ENCODE data around the gene BCL2L15.
A peak's percentile ranks its signal among the peaks of the same experiment; 100 is the strongest.

The BCL2L15 gene

DNA sequence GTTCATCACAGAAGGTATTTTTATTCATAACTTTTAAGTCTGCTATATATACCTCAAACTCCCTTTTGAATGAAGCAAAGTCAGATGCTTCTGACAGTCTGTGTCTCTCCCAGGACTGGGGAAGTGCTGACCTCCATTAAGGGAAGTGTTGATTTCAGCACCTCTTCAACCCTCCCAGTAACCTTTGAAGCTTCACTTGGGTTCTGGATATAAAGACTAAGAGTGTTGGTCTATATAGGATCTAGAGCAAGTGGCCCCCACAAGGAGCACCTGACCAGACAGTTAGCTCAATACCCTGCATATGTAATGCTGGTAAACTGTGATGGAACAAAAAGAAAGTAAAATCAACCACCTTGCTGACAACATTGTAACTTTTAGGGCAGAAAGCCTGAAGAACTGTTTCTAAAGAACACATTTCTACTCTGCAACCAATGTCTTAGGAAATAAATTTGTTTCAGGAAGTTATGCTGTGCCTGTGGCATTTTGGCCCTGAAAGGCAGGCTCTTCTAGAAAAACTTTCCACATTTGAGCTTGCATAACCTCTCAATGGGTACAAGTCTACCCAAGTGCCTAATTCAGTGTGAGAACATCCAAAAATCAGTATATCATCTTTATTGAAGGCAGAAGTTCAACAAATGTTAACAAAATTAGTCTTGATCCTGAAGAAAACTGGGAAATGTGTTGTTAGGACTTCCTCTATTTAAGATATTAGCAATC, 15.0 kb downstream of the BCL2L15 start:
- Mint-ChIP-seq H3K36me3 (ENCODE audit: low read depth) (no peaks in the 10 kb centered on the region), H3K4me1 (ENCODE audit: low read depth) (peaks cover 47% of the 10 kb centered on the region), H3K4me3 (no peak overlapping the region), H3K27ac (peak overlapping the region; percentile 79), H3K9me3 (no peaks in the 10 kb centered on the region), H3K27me3 (no peaks in the 10 kb centered on the region)
- intact Hi-C loops (cut with micrococcal nuclease), result loop anchor here (2.0 kb wide), 1 partner anchor 16 kb away; no protein-coding TSS in a partner anchor

DNA sequence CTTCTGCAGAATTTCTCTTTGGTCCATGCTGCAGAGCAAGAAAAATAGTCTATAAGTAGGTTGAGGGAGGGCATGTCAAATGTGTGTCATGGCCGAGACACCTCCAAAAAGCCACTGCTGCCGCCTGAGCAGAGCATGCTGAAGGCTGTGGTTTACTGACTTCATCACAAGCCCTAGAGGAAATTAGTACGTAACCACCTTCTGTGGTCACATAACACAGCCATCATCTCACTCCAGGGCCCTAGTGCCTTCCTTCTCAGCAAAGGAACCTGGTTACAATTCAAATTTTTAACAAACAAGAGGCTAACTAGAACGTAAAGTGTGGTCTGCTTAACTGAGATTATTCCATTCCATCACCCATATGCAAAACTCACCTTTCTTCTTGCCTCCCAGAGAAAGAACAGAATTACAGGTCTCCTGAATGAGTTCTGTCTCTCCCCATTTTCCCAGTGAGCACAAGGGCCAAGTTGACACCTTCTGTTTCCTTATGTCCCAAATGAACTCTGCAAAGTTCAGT, 15.7 kb downstream of the BCL2L15 start, which contains the start of gene PTPN22:
PTPN22 (minus strand) TSS at position 116 of the 517 bp plus-strand sequence.
- Mint-ChIP-seq H3K27me3 (no peaks in the 10 kb centered on the region), H3K36me3 (ENCODE audit: low read depth) (no peaks in the 10 kb centered on the region), H3K9me3 (no peaks in the 10 kb centered on the region), H3K4me1 (ENCODE audit: low read depth) (peaks cover 47% of the 10 kb centered on the region), H3K27ac (peak within 1 kb of the TSS; percentile 79), H3K4me3 (no peak within 1 kb of the TSS)
- intact Hi-C loops (cut with micrococcal nuclease), result loop anchor here (1.0 to 2.0 kb wide), 2 partner anchors 10 to 15 kb away; no protein-coding TSS in a partner anchor

DNA sequence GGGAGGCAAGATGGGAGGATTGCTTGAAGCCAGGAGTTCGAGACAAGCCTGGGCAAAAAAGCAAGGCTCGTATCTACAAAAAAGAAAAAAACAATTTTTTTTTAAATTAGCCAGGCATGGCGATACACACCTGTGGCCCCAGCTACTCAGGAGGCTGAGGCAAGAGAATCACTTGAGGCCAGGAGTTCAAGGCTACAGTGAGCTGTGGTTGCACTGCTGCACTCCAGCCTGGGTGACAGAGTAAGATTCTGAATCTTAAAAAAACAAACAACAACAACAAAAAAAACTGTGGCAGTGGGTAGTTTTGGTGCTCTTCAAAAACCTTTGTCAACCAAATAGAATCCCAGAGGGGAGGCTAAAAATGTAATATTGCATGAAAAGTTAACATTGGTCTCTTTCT, 16.6 kb downstream of the BCL2L15 start:
- Mint-ChIP-seq H3K4me1 (ENCODE audit: low read depth) (peaks cover 47% of the 10 kb centered on the region), H3K9me3 (no peaks in the 10 kb centered on the region), H3K36me3 (ENCODE audit: low read depth) (no peaks in the 10 kb centered on the region), H3K27ac (peak overlapping the region; percentile 79), H3K4me3 (no peak overlapping the region), H3K27me3 (no peaks in the 10 kb centered on the region)
- intact Hi-C loops (cut with micrococcal nuclease), result loop anchor here (1.0 kb wide), 1 partner anchor 9 kb away; no protein-coding TSS in a partner anchor

- H3K4me1 Mint-ChIP-seq (ENCODE audit: low read depth), result peaks cover 35% of the 10 kb centered on the region
- intact Hi-C loops (cut with micrococcal nuclease), result no loop called here
- H3K9me3 Mint-ChIP-seq, result no peaks in the 10 kb centered on the region
- peak overlapping the region; percentile 60 for H3K27ac Mint-ChIP-seq
- no peaks in the 10 kb centered on the region for H3K36me3 Mint-ChIP-seq (ENCODE audit: low read depth)
- no peaks in the 10 kb centered on the region for H3K27me3 Mint-ChIP-seq
- H3K4me3 Mint-ChIP-seq, result no peak overlapping the region
Observed at GRCh38 chr1:113868387-113869083, 18.8 kb downstream of the BCL2L15 start.

DNA sequence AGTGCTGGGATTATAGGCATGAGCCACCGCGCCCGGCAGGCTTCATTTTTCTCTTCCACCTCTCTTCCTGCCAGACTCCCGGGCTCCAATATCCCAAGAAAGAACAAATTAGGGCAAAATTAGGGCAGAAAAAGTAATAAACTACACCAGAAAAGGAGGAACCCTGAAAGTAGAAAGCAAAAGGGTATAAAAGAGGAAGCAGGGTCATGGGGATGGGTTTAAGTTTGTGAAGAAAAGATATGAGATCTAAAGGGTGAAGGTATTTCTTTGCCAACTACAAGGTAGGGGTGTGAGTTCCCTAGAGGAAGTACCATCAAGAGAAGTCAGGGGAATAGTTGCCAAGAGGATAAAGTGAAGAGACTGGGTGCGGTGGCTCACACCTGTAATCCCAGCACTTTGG, 25.7 kb downstream of the BCL2L15 start:
- peak overlapping the region; percentile 69 for H3K27ac Mint-ChIP-seq
- H3K4me1 Mint-ChIP-seq (ENCODE audit: low read depth), result peaks cover 54% of the 10 kb centered on the region
- no peaks in the 10 kb centered on the region for H3K27me3 Mint-ChIP-seq
- H3K36me3 Mint-ChIP-seq (ENCODE audit: low read depth), result no peaks in the 10 kb centered on the region
- no peak overlapping the region for H3K4me3 Mint-ChIP-seq
- H3K9me3 Mint-ChIP-seq, result no peaks in the 10 kb centered on the region
- intact Hi-C loops (cut with micrococcal nuclease), result loop anchor here (1.0 kb wide), 1 partner anchor 10 kb away; the partner anchor contains the start of gene PTPN22

- no peak overlapping the region for H3K4me3 Mint-ChIP-seq
- H3K27ac Mint-ChIP-seq, result peak overlapping the region; percentile 69
- intact Hi-C loops (cut with micrococcal nuclease), result loop anchor here (1.0 kb wide), 1 partner anchor 10 kb away; the partner anchor contains the start of gene PTPN22
- no peaks in the 10 kb centered on the region for H3K36me3 Mint-ChIP-seq (ENCODE audit: low read depth)
- H3K27me3 Mint-ChIP-seq, result no peaks in the 10 kb centered on the region
- H3K9me3 Mint-ChIP-seq, result no peaks in the 10 kb centered on the region
- H3K4me1 Mint-ChIP-seq (ENCODE audit: low read depth), result peaks cover 62% of the 10 kb centered on the region
Observed at GRCh38 chr1:113860891-113861290, 26.5 kb downstream of the BCL2L15 start.

DNA sequence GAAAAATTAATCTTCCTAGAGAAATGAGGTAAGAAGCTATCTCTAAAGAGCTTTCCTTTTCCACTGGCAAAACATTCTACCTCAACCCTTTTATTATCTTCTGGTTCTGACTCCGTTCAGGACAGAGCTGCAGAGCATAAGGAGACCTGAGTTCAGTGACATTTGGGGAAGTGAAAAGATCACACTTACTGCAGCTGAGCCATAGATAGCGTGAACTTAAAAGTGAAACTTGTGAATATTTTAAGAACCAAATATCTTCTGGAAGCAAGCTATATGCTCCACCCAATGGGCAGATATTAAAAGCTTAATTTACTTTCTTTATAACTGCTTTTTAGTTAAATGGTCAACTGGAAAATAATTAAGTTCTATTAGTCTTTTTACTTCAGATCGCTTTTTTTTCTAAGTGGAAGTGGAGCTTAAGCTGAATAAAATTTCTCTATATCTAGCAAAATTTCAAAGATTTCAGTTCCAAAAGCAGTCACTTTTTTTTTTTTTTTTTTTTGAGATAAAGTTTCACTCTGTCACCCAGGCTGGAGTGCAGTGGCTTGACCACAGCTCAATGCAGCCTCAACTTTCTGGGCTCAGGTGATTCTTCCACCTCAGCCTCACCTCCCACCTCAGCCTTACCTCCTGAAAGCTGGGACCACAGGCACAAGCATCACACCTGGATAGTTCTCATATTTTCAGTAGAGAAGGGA, 27.8 kb downstream of the BCL2L15 start:
- Mint-ChIP-seq H3K4me3 (peak overlapping the region; percentile 44), H3K27me3 (no peaks in the 10 kb centered on the region)
- intact Hi-C loops (cut with micrococcal nuclease), result loop anchor here (5.0 kb wide), 1 partner anchor 43 kb away; the partner anchor contains the start of gene AP4B1

DNA sequence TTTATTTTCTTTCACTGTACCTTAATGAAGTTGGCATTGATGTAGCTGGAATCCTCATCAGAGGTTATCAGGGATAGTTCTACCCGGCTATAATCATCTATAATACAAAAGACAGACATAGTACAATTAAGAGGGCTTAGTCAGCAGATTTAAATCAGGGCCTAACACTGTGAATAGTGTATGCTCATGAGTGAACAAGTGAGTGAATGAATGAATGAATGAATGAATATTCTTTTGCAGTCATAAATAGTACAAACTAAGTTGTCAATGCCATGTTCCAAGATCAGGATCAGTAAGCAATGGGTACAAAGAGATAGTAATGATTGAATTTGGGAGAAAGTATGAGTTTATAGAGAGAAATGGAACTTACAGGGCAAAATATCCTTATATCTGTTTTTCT, 28.4 kb downstream of the BCL2L15 start:
- Mint-ChIP-seq H3K27ac (peak overlapping the region; percentile 69), H3K27me3 (no peaks in the 10 kb centered on the region), H3K4me1 (ENCODE audit: low read depth) (peaks cover 70% of the 10 kb centered on the region), H3K4me3 (no peak overlapping the region), H3K9me3 (no peaks in the 10 kb centered on the region), H3K36me3 (ENCODE audit: low read depth) (no peaks in the 10 kb centered on the region)
- intact Hi-C loops (cut with micrococcal nuclease), result loop anchor here (5.0 kb wide), 1 partner anchor 43 kb away; the partner anchor contains the start of gene AP4B1

More for the DNA sequence above, 27.8 kb downstream of the BCL2L15 start:
- no peaks in the 10 kb centered on the region for H3K9me3 Mint-ChIP-seq
- H3K27ac Mint-ChIP-seq, result peak overlapping the region; percentile 69
- no peaks in the 10 kb centered on the region for H3K36me3 Mint-ChIP-seq (ENCODE audit: low read depth)
- peaks cover 65% of the 10 kb centered on the region for H3K4me1 Mint-ChIP-seq (ENCODE audit: low read depth)

- peaks cover 70% of the 10 kb centered on the region for H3K4me1 Mint-ChIP-seq (ENCODE audit: low read depth)
- no peaks in the 10 kb centered on the region for H3K36me3 Mint-ChIP-seq (ENCODE audit: low read depth)
- H3K4me3 Mint-ChIP-seq, result no peak overlapping the region
- H3K27ac Mint-ChIP-seq, result peak overlapping the region; percentile 69
- intact Hi-C loops (cut with micrococcal nuclease), result loop anchor here (5.0 kb wide), 1 partner anchor 44 kb away; the partner anchor contains the start of gene AP4B1
- H3K27me3 Mint-ChIP-seq, result no peaks in the 10 kb centered on the region
- no peaks in the 10 kb centered on the region for H3K9me3 Mint-ChIP-seq
Observed at GRCh38 chr1:113858418-113858817, 29.0 kb downstream of the BCL2L15 start.

GRCh38 chr1:113857776-113858175, 29.6 kb downstream of the BCL2L15 start:
- Mint-ChIP-seq H3K36me3 (ENCODE audit: low read depth) (no peaks in the 10 kb centered on the region), H3K4me3 (no peak overlapping the region), H3K9me3 (no peaks in the 10 kb centered on the region), H3K27ac (peak overlapping the region; percentile 69), H3K27me3 (no peaks in the 10 kb centered on the region), H3K4me1 (ENCODE audit: low read depth) (peaks cover 68% of the 10 kb centered on the region)
- intact Hi-C loops (cut with micrococcal nuclease), result loop anchor here (2.0 to 5.0 kb wide), 2 partner anchors 15 to 45 kb away; partner anchors contain the start of gene AP4B1

- Mint-ChIP-seq H3K36me3 (ENCODE audit: low read depth) (no peaks in the 10 kb centered on the region), H3K27me3 (no peaks in the 10 kb centered on the region), H3K4me1 (ENCODE audit: low read depth) (peaks cover 56% of the 10 kb centered on the region), H3K9me3 (no peaks in the 10 kb centered on the region), H3K27ac (no peak overlapping the region), H3K4me3 (no peak overlapping the region)
- intact Hi-C loops (cut with micrococcal nuclease), result loop anchor here (2.0 to 5.0 kb wide), 2 partner anchors 16 to 46 kb away; partner anchors contain the start of gene AP4B1
Observed at GRCh38 chr1:113856401-113856790, 31.0 kb downstream of the BCL2L15 start.

- H3K27ac Mint-ChIP-seq, result no peak overlapping the region
- H3K9me3 Mint-ChIP-seq, result no peaks in the 10 kb centered on the region
- H3K4me1 Mint-ChIP-seq (ENCODE audit: low read depth), result peaks cover 50% of the 10 kb centered on the region
- intact Hi-C loops (cut with micrococcal nuclease), result loop anchor here (2.0 to 5.0 kb wide), 2 partner anchors 17 to 46 kb away; partner anchors contain the start of gene AP4B1
- H3K36me3 Mint-ChIP-seq (ENCODE audit: low read depth), result no peaks in the 10 kb centered on the region
- H3K27me3 Mint-ChIP-seq, result no peaks in the 10 kb centered on the region
- H3K4me3 Mint-ChIP-seq, result no peak overlapping the region
Observed at GRCh38 chr1:113855630-113856400, 31.6 kb downstream of the BCL2L15 start.

DNA sequence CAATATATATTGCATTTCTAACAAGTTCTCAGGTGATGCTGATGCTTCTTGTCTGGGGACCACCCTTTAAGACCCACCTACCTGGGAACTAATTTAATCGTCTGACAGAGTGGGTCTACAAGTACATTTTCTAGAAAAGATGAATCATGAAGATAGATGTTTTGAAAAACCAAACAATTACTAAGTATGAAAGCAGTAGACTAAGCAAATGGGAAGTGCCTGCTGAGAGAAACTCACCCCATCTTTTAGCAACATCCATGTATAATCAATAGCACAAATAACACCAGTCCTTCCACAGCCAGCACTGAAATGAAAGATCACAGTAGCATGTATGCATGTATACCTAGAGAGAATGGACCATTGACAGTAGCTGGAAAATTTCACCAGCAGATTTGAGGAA, 33.1 kb downstream of the BCL2L15 start:
- Mint-ChIP-seq H3K36me3 (ENCODE audit: low read depth) (no peaks in the 10 kb centered on the region), H3K27me3 (no peaks in the 10 kb centered on the region), H3K9me3 (peaks cover 8% of the 10 kb centered on the region), H3K4me3 (no peak overlapping the region), H3K4me1 (ENCODE audit: low read depth) (peaks cover 42% of the 10 kb centered on the region), H3K27ac (no peak overlapping the region)
- intact Hi-C loops (cut with micrococcal nuclease), result no loop called here
